HG02642 (cell line): ENCODE measurements around the gene GALNT9.

Source experiments
- ATAC-seq: cut with Tn5 transposase; IDR thresholded peaks from one replicate; pipeline ENCODE4 v1.9.1; 2021; ENCODE audit warnings: mild to moderate bottlenecking; ENCODE audit not compliant: unreplicated experiment, poor library complexity

GALNT9 gene

DNA sequence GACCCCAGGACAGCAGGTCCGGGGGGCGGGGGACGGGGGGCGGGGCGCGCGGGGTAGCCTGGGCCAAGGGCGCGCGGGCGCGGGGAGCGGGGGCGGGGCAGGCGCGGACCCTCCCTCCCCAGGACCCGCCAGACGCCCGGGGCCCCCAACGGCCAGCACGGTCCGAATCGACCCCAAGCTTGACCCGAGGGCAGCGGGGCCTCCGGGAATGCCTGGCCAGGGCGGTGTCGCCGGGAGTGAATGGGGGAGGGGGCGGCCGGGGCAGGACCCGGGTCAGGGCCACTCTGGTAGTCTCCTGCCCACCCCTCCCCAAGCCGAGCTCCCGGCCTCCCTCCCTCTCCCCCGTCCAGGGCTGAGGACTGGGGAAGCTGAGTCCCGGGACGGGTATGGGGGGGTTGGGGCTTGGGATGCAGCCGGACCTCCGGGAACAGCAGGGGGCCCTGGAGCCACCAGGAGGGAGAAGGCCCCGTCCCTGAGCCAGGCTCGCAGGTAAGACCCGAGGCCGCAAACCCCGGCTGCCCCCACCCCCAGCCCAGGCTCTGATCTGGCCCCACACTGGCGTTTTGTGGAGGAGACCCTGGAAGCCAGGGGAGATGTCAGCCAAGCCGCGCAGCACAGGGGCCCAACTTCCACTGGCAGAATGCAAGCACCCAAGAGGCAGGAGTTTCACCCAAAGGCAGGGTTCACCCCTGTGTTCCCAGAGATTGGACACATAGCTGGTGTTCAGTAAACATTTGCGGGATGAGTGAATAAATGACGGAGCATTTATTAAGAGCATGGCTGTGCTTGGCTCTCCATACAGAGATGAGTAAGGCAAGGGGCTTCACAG, 545 bp upstream of the GALNT9 start:
- ATAC-seq = no peak

DNA sequence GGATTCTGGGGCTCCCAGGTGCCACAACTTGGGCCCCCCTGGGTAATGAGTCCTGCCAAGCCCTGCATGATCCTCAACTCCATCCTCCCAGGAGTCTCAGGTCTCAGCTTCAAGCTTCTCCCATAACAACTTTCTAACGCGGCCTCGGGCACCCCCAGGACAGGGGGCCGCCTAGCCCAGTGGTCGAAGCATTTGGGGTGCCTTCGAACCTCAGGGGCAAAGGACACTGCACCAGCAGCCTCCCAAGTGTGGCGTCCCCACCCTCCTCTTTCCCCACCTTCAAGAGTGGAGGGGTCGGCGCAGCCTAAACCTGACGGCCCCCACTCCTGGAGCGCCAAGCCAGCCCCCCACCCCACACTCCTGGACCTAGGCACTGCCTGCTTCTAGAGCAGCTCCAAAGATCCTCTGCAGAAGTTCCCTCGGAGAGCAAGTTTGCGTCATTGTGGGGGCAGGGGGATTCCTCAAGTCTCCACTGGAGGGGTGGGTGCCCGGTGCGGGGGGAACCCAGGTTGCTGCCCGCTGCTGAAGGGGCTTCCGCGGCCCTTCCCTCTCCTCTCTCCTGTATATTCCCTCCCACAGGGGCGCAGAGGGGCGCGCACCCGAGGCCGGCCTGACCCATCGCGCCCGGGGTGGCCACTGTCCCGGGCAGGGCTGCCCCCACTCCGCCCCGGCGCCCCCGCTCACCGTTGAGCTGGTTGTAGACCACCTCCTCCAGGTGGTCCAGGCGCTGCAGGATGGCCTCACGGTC, 933 bp downstream of the GALNT9 start:
- ATAC-seq = no peak

DNA sequence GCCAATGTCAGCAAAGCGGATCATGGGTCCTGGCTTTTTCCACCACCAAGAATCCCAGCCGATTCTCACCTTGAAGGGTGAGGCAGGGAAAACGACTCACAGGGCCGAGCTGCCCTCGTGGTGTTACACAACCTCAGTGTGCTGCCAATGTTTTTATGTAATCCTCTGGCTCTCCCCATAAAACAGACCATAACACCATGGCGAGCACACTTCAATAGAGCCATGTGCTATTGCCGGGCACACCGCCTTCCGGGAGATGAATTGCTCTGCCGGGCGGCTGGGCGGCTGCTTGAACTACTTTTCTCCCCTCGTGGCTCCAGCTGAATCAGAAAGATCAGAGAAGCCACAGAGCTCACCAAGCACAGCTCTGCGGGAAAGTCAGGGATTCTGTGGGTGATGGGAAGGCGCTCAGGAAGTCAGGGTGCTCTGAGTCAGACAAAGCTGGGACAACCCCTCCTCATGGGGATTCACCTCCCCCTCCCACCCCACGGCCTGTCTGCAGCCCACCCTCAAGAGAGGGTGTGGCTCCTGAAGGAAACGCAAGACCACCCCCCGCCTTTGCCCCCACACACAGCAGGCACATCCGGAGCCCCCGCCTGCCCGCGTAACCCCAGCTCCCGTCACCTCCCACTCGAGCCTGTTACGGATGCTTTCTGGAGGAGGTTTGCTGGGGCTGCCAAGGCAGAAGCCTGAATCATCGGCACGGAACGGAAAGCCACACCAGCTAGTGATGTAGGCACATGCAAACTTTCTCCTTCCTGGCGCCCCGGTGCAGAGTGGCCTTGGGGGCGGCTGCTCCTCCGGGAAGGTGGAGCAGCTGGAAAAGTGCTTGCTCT, 1.8 kb downstream of the GALNT9 start:
- no peak for ATAC-seq

DNA sequence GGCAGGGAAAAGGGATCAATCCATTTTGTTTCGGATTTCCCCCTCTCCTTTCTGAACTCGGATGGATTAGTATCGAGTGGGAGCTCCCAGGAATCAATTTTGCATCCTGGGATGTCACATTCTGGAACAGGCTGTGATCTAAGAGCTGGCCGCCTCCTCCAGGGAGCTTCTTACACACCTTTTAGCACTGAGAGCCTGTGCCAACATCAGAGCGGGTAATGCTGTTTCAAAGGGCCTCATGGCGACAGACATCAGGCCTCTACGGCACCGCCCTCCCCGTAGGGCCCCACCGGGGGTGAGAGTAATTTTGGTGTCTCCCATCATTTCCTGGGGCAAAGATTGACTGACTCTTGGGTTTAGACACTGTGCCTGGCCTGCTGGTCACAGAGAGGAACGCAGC, 2.7 kb downstream of the GALNT9 start:
- ATAC-seq = no peak

DNA sequence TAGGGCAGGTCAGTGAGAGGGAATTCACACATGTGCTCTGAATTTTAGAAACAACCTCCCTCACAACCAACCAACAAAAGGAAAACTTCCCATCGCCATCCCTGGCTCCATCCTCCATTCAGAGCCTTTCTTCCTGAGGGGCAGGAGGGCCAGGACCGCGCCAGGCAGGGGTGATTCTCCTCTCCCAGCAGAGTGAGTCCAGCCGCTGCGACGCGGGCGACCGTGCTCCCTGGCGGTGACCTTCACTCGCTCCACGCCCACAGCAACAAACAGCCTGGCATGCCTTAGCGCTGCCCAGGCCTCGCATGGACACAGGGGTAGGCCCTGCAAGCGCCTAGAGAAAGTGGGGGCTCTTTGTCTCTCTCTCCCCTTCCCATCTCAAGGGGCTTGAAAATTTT, 3.7 kb downstream of the GALNT9 start:
- no peak for ATAC-seq

DNA sequence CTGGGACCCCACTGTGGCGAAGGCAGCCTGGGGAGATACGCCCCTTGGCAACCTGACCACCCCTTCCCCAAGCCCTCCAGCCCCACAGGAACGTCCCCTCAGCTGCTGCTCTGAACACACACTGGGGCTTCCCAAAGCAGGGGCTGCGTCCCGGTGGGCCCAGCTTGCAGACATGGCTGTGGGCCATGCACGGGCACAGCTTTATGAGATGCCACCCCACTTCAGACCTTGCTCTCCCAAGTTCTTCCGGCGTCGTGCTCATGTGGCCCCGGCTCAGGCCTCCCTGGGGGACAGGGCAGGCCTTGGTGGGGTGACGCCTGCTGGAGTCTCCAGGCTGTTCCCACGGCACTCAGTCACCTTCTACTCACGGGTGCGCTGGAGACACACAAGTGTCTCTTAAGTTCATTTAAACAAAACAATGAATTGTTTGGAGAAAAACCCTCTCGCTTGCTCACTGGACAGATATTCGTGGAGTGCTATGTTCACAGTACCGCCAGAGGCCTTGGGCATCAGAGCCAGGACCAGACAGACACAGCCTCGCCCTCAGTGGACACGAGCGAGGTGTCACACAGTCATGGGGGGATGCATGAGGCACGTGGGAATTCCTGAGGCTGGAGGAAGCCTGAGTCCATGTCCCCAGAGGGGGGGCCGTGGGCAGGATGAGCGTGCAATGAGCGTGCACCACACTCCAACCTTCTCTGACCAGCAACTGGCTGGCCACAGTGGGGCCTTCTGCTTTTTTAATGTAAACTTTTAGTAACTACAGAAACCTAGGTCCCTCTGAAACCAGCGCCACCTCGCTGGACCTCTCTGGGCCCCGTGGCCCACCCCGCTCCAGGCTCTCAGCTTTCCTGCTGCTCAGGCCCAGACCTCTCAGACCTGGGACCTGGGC, 4.3 kb downstream of the GALNT9 start:
- ATAC-seq = no peak

DNA sequence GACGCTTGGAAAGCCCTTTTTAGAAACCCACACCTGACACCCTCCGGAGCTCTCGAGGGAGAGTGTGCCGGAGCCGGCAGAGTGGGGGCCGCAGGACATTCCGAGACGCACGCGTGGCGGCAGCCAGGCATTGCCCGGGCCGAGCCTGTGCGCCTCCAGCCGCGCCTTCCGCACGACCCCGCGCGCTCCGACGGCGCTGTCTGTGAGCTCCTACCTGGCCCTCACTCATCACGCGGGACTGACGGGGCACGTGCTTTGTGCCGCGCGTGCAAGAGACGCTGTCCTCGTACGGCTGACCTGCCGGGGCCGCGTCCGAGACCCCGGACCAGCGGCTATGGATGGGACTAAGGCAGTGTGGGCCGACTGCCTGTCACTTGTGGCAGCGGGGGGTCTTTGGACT, 5.2 kb downstream of the GALNT9 start:
- ATAC-seq = no peak

DNA sequence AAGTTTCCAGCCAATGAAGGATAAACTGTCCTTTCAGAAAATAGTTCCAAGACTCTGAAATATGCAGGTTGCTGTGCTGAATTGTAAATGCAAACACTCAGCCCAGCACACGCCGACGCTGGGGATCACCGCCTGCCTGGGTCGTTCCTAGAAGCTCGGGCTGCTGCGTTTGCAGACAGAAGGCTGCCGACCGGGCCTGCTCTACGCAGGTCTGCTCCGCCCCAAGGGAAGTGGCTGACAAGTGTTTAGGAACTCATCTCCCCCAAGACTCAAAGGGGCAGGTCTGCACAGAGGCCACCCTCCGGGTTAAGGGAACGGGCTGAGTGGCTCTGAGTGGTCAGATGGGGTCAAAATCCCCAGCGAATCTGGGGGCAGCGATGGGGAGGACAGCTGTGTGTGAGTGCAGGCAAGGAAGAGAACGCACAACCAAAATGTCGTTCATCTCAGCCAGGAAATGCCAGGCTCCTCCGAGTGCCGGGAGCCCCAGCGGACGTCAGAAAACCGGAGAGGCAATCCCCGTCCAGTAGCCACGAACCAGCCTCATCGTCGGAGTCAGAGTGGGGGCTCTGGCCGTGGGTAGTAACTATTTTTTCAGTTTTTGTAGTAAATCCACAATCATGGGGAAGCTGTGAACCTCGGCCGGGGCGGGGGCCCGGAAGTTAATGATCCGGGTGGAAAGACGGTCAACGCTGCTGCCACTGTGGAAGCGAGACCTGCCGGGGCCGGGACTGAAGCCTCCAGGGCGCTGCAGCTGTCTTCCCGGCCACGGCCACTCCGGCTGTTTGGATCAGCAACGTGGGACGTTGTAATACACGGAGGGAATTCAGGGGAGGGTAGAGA, 6.0 kb downstream of the GALNT9 start:
- ATAC-seq = no peak

DNA sequence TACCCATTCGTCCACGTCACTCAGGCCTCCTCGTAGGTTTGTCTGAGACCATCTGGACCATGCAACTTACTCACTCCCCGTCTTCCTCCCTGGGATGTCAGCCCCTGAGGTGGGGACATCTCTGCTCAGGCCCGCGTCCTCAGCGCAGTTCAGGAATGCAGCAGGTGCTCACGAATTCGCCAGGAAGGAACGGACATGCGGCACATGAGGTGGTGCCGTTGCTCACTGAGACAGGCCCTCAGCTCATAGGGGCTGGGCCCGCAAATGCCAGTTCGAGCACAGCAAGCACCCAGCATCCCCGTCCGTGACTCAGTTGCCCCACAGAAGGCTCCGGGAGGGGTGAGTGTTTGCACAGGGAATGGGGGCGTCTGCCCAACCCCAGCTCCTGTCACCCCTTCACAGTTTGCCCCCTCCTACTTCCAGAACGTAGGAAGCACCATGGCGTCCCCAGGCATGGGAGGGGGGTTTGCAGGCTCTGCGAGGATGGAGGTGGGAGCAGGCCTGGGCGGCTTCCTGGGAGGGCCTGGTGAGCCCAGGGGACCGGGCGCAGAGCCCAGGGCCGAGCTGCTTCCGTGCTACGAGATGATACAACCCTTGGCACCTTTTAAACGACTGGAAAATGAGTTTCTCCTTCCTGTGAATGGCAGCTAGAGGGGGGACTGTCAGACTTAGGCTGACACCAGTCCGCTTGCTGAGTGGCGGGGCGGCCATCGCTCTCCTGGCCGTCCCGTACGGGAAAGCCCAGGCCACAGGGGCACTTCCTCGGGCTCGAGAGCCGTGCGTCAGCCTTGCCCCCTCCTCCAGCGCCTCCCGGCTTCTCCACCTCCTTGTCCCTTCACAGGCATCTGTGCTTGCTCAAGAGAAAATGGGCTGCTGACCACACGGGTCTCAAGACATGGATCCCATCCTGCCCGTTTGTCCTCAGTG, 6.9 kb downstream of the GALNT9 start:
- no peak for ATAC-seq

DNA sequence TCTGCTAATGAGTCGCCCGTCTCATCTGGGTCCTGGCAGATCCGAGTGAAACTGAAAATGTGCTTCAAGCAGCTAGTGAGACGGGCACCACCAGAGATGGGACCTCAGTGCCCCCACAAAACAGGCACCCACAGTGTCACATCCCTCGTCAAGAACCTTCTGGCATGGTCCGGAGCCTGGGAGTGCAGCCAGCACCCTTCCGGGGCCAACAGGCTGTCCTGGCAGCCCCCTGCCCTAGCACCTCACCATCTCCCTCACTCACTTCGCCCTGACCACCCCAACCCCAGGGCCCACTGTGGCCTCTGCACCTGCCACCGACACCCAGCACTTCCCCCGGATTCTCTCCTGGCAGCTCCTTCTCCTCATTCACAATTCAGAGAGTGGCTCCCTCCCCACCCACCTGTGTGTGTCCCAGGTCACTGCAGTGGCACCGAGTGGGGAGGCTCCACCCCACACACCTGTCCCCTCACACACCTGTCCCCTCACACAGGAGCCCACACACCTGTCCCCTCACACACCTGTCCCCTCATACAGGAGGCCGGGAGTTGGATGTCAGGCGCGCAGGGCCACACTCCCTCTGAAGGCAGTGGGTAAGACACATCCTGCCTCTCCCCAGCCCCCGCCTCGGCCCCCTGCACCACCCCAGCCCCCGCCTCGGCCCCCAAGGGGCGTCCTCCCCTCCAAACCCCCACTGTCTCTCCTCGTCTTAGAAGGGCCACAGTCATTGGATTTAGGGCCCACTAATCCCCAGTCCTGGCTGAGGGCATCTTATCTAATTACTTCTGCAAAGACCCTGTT, 7.9 kb downstream of the GALNT9 start:
- no peak for ATAC-seq

DNA sequence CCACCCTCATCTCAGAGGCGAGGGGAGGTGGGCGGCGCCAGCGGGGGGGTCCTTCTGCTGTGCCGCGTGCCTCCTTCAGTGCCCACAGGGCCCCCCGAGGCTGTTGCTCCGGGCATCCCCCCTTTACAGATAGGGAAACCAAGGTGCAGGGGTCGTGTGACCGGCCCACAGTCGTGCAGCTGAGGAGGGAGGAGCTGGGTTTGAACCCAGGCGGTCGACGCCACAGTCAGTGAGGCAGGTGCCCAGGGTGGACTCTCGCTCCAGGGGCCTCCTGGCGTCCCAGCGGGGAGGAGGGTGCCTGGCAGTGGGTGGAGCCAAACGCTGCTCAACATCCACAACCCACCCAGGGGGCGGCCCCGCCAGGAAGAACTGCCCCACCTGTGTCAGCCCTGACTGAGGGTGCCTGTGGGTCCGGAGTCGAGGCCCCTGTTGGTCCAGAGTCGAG, 8.6 kb downstream of the GALNT9 start:
- no peak for ATAC-seq

DNA sequence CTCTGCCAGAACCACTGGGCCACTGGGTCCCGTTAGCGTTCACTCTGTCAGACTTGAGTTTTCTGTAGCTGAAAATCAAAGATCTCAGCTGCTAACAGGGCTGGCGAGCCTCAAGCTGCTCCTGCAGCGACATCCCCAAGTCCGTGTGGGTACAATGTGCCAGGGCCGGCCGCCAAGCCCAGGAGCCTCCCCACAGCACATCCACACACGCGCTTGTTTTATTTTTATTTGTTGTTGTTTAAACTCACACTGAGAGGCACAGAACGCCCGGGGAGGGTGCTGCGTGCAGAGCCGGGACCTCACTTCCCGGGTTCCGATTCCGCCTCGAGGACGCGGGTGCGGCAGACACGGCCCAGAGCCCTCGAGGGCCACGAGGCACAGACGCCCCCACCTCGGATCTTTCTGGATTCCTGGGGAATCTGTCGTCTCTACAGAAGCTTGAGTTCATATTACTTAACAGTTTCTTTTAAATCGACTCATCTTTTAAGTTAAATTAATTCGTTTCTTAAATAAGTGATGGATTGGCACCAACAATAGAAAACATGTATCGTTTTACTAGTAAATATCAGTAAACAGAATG, 9.3 kb downstream of the GALNT9 start:
- ATAC-seq = no peak

DNA sequence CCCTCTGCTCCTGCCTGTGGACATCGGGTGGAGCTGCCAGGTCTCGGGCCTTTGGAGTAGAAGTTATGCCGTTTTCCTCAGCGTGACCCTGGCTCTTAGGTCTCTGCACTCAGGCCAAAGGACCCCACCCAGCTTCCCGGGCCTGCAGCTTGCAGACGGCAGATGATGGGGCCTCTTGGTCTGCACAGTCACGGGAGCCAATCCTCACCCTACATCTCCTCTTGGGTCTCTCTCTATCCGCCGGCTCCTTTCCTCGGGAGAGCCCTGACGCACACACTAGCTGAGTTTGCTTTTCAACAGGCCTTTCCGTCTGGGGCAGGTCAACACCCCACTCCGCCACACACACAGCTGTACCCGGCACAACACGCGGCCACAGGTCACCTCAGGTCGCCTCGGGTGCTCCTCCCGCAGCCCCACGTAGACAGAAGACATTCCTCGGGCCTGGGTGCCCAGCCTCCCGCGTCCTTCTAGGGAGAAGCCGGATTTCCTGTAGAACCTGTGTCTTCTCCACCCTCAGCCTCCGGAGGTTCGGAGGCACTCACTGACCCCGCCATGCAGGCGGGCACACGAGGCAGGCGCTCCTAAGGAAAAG, 9.9 kb downstream of the GALNT9 start:
- no peak for ATAC-seq

DNA sequence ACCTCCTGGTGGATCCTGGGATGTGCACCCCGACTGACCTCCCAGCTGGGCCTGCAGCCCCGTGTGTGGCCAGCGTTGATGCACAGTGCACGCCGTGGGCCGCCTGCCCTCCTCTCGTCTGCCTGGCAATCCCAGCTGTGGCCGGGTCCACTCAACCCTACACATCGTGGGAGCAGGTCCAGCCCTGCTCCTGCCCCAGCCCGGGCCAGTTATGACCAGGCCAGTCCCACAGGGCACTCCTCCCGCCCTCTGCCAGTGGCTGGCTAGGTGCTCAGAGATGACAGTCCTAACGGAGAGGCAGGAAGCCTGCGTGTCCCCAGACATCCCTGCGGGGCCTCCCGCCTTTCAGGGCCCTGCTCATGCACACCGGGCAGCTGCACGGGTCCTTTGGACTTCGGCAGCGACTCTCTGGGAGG, 10.8 kb downstream of the GALNT9 start:
- ATAC-seq = no peak

DNA sequence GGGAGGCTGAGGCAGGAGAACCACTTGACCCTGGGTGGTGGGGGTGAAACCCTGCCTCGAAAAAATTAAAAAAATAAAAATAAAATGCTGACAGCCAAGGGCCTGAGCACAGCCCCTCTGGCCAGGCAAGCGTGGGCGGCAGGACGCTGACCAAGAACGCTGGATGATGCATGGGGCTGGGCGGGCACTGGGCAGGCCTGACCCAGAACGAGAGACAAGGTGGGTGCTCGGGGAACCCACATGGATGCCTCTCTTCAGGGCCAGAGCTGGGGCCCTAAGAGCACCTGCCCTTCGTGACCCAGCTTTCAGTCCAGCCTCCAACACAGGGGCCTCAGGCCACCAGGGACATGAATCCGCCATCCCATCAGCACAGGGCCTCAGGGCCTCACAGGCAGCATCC, 11.3 kb downstream of the GALNT9 start:
- no peak for ATAC-seq

DNA sequence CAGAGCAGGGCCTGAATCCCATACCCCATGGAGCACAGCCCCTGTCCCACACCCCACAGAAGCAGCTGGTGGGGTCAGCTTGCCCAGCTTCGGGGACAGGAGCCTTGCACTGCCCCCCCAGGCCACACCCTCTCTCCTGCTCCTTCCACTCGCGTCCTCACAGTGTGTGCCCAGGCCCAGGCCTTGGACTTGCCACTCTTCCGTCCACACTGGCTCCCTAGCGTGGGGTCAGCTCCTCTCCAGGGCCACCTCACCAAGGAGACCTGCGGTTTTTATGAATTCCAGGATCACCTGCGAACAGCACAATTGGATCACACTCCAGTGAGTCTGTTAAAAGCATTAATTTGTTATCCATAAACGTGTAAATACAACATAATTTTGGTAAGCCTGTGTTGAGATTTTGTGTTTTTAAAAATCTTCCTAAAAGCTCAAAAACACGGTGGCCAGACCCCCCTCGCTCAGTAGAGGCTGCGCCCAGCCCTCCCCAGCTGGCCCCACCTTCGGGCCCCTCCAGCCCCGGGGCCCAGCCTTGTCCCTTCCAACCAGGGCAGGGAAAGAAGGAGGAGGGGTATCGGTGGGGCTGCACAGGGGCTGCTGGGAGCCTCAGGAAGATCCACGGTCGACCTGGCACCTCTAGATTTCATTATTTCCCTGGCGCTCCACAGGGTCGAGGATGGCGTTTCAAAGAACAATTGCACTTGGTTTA, 12.0 kb downstream of the GALNT9 start:
- ATAC-seq = no peak
